HG03280 (cell line): ENCODE measurements around the gene SERPINA12.

Source experiments
- ATAC-seq: cut with Tn5 transposase; IDR thresholded peaks from one replicate; pipeline ENCODE4 v1.9.1; 2021; ENCODE audit warnings: mild to moderate bottlenecking, moderate library complexity; ENCODE audit not compliant: unreplicated experiment

SERPINA12 gene

DNA sequence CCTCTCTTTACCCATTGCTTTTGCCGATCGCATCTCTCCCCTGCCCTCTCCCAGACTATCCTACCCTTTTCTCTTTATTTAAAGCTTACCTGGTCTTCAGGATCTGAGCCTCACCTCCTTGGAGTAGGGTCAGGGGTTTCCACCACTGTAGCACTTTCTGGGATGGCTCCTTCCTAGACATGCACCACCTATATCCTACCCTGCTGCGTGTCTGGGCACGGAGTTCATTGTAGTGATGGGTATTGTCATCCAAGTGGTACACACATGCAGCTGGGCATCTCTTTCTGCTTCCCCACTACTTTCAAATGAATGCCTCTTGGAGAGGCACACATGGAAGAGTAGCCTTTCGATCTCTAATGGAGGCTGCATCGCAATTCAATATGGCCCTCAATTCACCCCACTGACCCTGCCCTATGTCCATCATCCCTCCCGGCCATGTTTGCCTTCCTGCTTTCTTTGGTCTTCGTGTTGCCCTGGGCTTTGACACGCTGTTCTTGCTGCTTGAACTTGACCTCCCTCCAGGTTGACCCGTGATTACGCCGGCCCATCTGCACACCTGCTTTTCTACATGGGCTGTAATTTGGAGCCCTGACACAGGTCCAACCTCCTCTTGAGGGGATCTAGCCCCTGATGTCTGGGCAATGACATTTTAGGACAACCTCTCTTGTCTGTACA lies 67.6 kb downstream of the SERPINA12 start:
- no peak for ATAC-seq

DNA sequence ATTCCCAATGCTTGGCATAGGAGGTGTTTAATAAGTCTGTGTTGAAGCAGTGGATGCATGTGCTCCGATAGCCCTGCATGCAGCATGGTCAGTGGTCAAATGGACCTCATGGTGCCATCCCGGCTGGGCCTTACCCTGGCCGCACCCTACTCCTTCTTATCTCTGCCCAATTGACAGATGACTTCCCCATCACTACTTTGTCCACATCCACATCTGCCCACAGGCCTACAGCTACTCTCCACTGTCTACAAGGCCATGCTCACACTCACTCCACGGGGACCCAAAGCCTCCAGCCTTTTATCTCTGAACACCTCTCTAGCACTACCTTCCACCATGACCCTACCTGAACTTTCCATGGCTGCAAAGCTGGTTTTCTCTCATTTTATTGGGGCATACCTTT lies 68.1 kb downstream of the SERPINA12 start:
- ATAC-seq = no peak

DNA sequence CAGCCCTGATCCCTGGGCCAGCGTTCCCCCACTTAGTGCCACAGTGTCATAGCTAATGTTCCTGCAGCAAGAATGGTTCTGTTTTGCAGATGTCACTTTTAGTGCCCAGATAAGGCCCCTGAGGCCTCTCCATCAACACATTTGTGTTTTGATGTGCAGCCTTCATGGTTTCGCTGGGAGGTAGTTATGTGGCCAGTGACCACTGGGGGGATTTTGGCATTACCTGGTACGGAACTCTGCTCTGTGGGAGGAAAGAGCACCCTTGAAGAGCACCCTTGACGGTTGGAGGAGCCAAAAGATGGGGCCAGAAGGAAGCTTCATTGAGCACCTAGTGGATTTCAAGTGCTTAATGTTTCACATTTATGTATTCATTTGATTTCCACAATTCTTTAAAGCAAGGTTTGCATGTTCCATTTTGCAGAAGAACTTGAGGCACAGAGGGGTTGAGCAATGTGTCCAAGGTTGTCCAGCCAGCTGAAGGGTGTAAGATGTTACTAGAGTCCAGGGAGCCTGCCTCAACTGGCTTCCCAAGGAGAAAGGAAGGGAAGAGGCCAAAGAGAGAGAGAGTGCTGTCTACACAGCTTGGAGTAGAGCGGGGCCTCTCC lies 69.7 kb downstream of the SERPINA12 start:
- ATAC-seq = no peak
